ENCODE data around the gene SFRP4.

The SFRP4 gene

GRCh38 chr7:37924491-37925041, 7.9 kb upstream of the SFRP4 start:
- no peak for DNase-seq

- DNase-seq: no peak
These were observed 7.4 kb upstream of the SFRP4 start for GRCh38 chr7:37923996-37924395.

- DNase-seq: no peak
These were observed 5.3 kb upstream of the SFRP4 start for GRCh38 chr7:37921876-37922275.

GRCh38 chr7:37920849-37921805, 4.5 kb upstream of the SFRP4 start:
- DNase-seq: no peak

GRCh38 chr7:37920305-37920848, 3.8 kb upstream of the SFRP4 start, which contains the start of gene EPDR1:
Gene EPDR1 (plus strand): TSS chr7:37920640. CDS start chr7:37920940, 300 bp downstream.
- DNase-seq: peak; percentile 17

- DNase-seq: no peak
These were observed 1.9 kb upstream of the SFRP4 start for GRCh38 chr7:37918526-37918925.

GRCh38 chr7:37916017-37916672, 472 bp downstream of the SFRP4 start:
- no peak for DNase-seq

GRCh38 chr7:37915438-37915837, 1.2 kb downstream of the SFRP4 start:
- DNase-seq: no peak

GRCh38 chr7:37912756-37913155, 3.9 kb downstream of the SFRP4 start:
- DNase-seq: no peak

- DNase-seq: no peak
These were observed 8.3 kb downstream of the SFRP4 start for GRCh38 chr7:37908221-37908788.

- DNase-seq: no peak
These were observed 14.6 kb downstream of the SFRP4 start for GRCh38 chr7:37901890-37902524.

GRCh38 chr7:37901236-37901827, 15.3 kb downstream of the SFRP4 start:
- DNase-seq: no peak

- no peak for DNase-seq
These were observed 16.8 kb downstream of the SFRP4 start for GRCh38 chr7:37899712-37900247.

GRCh38 chr7:37894671-37895070, 21.9 kb downstream of the SFRP4 start:
- no peak for DNase-seq

GRCh38 chr7:37893359-37893758, 23.3 kb downstream of the SFRP4 start:
- no peak for DNase-seq

- no peak for DNase-seq
These were observed 34.5 kb downstream of the SFRP4 start for GRCh38 chr7:37882086-37882485.

All from activated naive CD4-positive, alpha-beta T cell treated with anti-CD3 and anti-CD28 coated beads, Interleukin-2, amount 50 U/mL, for 16 hours (primary cell).